Sigmoid colon (tissue), 7 donors: ENCODE results near the gene BOD1L1. TPM values are rescaled to one million over a fixed set of nuclear protein-coding genes. Genes with fewer than 3 reads are reported as not detected.

Experiments
- DNase-seq: peaks from one replicate; pipeline ENCODE4 v3.0.0-alpha.2; 2019
- H3K27ac ChIP-seq, 4 donors: fragments of 200-600 bp; sonication (generic); one replicate each; pipeline ENCODE4 v1.5.1; 2016 to 2019; ENCODE audit warnings: mild to moderate bottlenecking in 1 of 4
- H3K27me3 ChIP-seq, 3 donors: fragments of 200-600 bp; sonication (generic); one replicate each; pipeline ENCODE4 v1.5.1; 2019; ENCODE audit warnings: mild to moderate bottlenecking in 1 of 3
- H3K36me3 ChIP-seq, 4 donors: fragments of 200-600 bp; sonication (generic); one replicate each; pipeline ENCODE4 v1.5.1; 2016 to 2019
- H3K4me1 ChIP-seq, 4 donors: fragments of 200-600 bp; sonication (generic); one replicate each; pipeline ENCODE4 v1.5.1; 2017 to 2019
- H3K4me3 ChIP-seq, 4 donors: fragments of 200-600 bp; sonication (generic); one replicate each; pipeline ENCODE4 v1.5.1; 2017 to 2019; ENCODE audit warnings: mild to moderate bottlenecking in 2 of 4, moderate library complexity in 1 of 4
- H3K9me3 ChIP-seq, 4 donors: fragments of 200-600 bp in 3 of 4; sonication (generic) in 3 of 4; one replicate each; pipeline versions ENCODE4 v1.5.1 to v1.6.1; 2013 to 2019
- CTCF ChIP-seq, 4 experiments: fragments of 450-650 bp in 3 of 4; fragments of 200-600 bp in 1 of 4; IDR thresholded peaks; one replicate each; pipeline ENCODE4 v1.5.1; 2016 to 2019; ENCODE audit warnings: antibody characterized with exemption in 4 of 4, mild to moderate bottlenecking in 3 of 4, moderate library complexity in 2 of 4
- EP300 ChIP-seq, 4 donors: sonication (generic); formaldehyde crosslinking; IDR thresholded peaks; one replicate each; pipeline ENCODE4 v1.6.1; 2017; ENCODE audit warnings: antibody characterized with exemption in 4 of 4
- POLR2A ChIP-seq, 2 donors: fragments of 450-650 bp; IDR thresholded peaks; one replicate each; pipeline ENCODE4 v1.6.1; 2016; ENCODE audit warnings: antibody characterized with exemption in 2 of 2, mild to moderate bottlenecking in 2 of 2, moderate library complexity in 2 of 2
- POLR2AphosphoS5 ChIP-seq, 4 donors: sonication (generic); formaldehyde crosslinking; IDR thresholded peaks; one replicate each; pipeline ENCODE4 v1.6.1; 2017; ENCODE audit warnings: antibody characterized with exemption in 4 of 4
- WGBS, 2 donors: extraction: QIAGEN DNeasy Blood & Tissue Kit; methylation state at CpG; one replicate each; pipeline ENCODE4 v1.1.7; 2013; 5-methylcytosine and 5-hydroxymethylcytosine counted together
- intact Hi-C: fragments of 100-400 bp; cut with DNase I; formaldehyde crosslinking; loops from one replicate; pipeline ENCODE4 v1.15.1; 2023
- polyA plus RNA-seq, 3 donors: library from polyadenylated mRNA; stranded (reverse); fragments of 200-250 nt; gene quantifications; one replicate each; pipeline ENCODE4 v1.2.3, GENCODE V29; 2013
- total RNA-seq, 4 donors: library from RNA; depleted of rRNA; stranded (reverse); fragments of >200 nt; gene quantifications; one replicate each; pipeline ENCODE4 v1.1.0, GENCODE V29; 2016
- donor health status: healthy with polysubstance abuse.
- donor health status: Bipolar disorder and iron deficiency.
- donor health status: healthy.

The BOD1L1 gene
- total and polyA plus RNA-seq, 7 donors: 8.3 to 46.0 (median 34.3) TPM

DNA sequence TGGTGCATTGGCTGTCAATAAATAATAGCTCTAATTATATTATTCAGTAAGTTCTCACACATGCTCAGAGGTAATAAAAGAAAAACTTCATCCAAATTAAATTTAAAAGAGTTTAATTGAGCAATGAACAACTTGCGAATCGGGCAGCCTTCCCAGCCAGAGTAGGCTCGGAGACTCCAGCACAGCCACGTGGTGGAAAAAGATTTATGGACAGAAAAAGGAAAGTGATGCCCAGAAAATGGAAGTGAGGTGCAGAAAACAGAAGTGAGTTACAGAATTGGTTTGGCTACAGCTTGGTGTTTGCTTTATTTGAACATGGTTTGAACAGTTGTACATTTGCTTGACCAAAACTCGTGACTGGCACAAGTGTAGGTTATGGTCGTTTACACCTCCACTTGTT is 13.6 kb upstream of the BOD1L1 start:
- Histone ChIP-seq H3K4me1 (peaks cover 0 to 33% (median 23%) of the 10 kb centered on the region in 4 donors), H3K36me3 (no peaks in the 10 kb centered on the region), H3K27me3 (no peaks in the 10 kb centered on the region), H3K4me3 (no peak overlapping the region), H3K9me3 (no peaks in the 10 kb centered on the region), H3K27ac (peak overlapping the region in 3 of 4 donors; percentile 11 to 57 (median 40))
- 51 to 56% methylated on average over 6 of the region's 6 CpGs for WGBS, 2 donors
- TF ChIP-seq POLR2AphosphoS5 (IDR thresholded peaks at IDR 0.05) (peak in 1 of 4 donors; percentile 13), CTCF (IDR thresholded peaks at IDR 0.05) (no peak)
- DNase-seq: no peak
- intact Hi-C loops: no loop called here

GRCh38 chr4:13640149-13640940 is 12.8 kb upstream of the BOD1L1 start:
- peak overlapping the region in 3 of 4 donors; percentile 11 to 57 (median 40) for H3K27ac ChIP-seq

DNA sequence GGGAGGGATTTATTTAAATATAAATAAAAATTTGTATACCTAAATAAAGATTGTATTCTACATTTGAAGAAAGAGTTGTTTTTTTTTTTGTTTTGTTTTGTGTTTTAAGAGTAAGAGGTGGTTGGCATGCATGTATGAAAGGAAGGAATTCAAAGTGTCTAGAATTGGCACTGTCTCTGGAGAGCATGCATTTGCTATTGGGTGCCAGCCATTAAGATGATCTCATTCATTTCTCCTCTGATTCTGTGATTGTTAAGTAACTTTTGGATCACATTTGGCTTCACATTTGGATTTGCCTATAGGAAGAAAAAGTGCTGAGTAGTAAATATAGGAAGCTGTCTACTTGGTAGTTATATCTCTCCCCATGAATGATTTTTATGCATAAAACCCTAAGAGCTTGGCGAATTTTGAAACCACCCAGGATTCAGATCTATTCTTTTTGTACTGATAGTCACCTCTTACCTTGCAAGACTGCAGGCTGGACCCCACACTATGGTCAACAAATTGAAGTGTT is 7.8 kb upstream of the BOD1L1 start:
- no peak overlapping the region for H3K4me3 ChIP-seq
- no peaks in the 10 kb centered on the region for H3K9me3 ChIP-seq
- no peaks in the 10 kb centered on the region for H3K27me3 ChIP-seq
- no peak for TF ChIP-seq EP300 (IDR thresholded peaks at IDR 0.05)
- TF ChIP-seq POLR2A (IDR thresholded peaks at IDR 0.05): no peak
- TF ChIP-seq POLR2AphosphoS5 (IDR thresholded peaks at IDR 0.05): no peak
- no peak for TF ChIP-seq CTCF (IDR thresholded peaks at IDR 0.05)
- H3K4me1 ChIP-seq: peaks cover 0 to 8% (median 4%) of the 10 kb centered on the region in 4 donors
- 89 to 93% methylated on average over 1 of the region's 1 CpG for WGBS, 2 donors
- H3K27ac ChIP-seq: no peak overlapping the region
- no peak for DNase-seq
- H3K36me3 ChIP-seq: no peaks in the 10 kb centered on the region
- intact Hi-C loops: no loop called here

More at GRCh38 chr4:13640149-13640940, 12.8 kb upstream of the BOD1L1 start:
- Histone ChIP-seq H3K4me1 (peaks cover 0 to 33% (median 23%) of the 10 kb centered on the region in 4 donors), H3K9me3 (no peaks in the 10 kb centered on the region), H3K4me3 (no peak overlapping the region), H3K36me3 (no peaks in the 10 kb centered on the region), H3K27me3 (no peaks in the 10 kb centered on the region)
- TF ChIP-seq EP300 (IDR thresholded peaks at IDR 0.05) (no peak), POLR2AphosphoS5 (IDR thresholded peaks at IDR 0.05) (peak in 1 of 4 donors; percentile 33)
- DNase-seq: no peak
- intact Hi-C loops: no loop called here
- WGBS, 2 donors: 14 to 47% methylated on average over 8 of the region's 8 CpGs

- DNase-seq: no peak
- no peaks in the 10 kb centered on the region for H3K36me3 ChIP-seq
- no peak for TF ChIP-seq EP300 (IDR thresholded peaks at IDR 0.05)
- TF ChIP-seq POLR2A (IDR thresholded peaks at IDR 0.05): no peak
- H3K4me3 ChIP-seq: no peak overlapping the region
- intact Hi-C loops: no loop called here
- H3K9me3 ChIP-seq: no peaks in the 10 kb centered on the region
- 93 to 98% methylated on average over 1 of the region's 1 CpG for WGBS, 2 donors
- no peaks in the 10 kb centered on the region for H3K27me3 ChIP-seq
- no peak overlapping the region for H3K27ac ChIP-seq
- H3K4me1 ChIP-seq: peaks cover 0 to 2% (median 1%) of the 10 kb centered on the region in 4 donors
These were observed 6.1 kb upstream of the BOD1L1 start for GRCh38 chr4:13633671-13634070.

DNA sequence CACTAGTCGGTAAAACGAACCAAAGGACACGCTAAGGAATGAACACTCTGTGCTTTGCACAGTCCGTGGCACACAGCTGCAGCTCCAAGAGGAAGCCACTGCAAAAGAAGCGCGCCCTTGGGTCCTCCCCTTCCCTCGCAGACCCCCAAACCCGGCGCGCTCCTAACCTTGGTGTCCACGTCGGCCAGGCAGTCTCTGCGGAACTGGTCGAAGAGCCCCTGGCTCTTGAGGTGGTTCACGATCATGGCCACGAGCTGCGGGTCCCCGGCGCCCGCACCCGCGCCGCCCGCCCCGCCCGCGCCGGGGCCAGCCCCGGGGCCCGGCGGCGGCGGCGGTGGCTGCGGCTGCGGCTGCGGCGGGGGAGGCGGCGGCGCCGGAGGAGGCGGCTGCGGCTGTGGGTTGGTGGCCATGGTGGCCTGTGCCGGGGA is 333 bp downstream of the BOD1L1 start:
- no peak for TF ChIP-seq POLR2AphosphoS5 (IDR thresholded peaks at IDR 0.05)
- no peak for TF ChIP-seq POLR2A (IDR thresholded peaks at IDR 0.05)
- TF ChIP-seq EP300 (IDR thresholded peaks at IDR 0.05): no peak
- TF ChIP-seq CTCF (IDR thresholded peaks at IDR 0.05): no peak
- DNase-seq: peak; percentile 65
- H3K27ac ChIP-seq: peak overlapping the region; percentile 91 to 96 (median 95)
- intact Hi-C loops: loop anchor here (10.0 kb wide), 1 partner anchor 142 kb away; the partner anchor contains the start of gene RAB28
- H3K4me1 ChIP-seq: peaks cover 0 to 39% (median 29%) of the 10 kb centered on the region in 4 donors
- H3K27me3 ChIP-seq: no peaks in the 10 kb centered on the region
- H3K36me3 ChIP-seq: no peaks in the 10 kb centered on the region
- no peaks in the 10 kb centered on the region for H3K9me3 ChIP-seq
- H3K4me3 ChIP-seq: peak overlapping the region; percentile 82 to 89 (median 86)
- WGBS, 2 donors: 0% methylated on average over 45 of the region's 45 CpGs
